ENCODE measurements around the gene BPGM. TPM values are rescaled to one million over a fixed set of nuclear protein-coding genes. Genes with fewer than 3 reads are reported as not detected.

The BPGM gene
- total and polyA plus RNA-seq, 2 experiments from 2014 or later, result 16.9 TPM

DNA sequence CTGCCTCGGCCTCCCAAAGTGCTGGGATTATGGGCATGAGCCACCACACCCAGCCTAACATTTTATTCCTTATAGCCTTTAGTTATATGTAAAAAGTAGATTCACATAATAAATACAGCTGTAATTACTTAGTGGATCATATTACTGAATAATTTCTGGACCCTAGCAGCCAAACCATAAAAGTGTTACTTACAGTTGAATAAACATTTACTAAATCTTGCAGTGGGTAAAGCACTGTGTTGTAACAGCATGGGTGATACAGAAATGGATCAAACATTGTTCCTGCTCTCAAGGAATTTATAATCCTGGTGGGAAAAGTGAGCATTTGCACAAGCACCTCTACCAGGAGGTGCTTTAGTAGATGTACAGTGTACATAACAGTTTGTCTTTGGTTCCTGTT, 25.0 kb downstream of the BPGM start (continued):
- no peak for TF ChIP-seq ZNF462 (CRISPR knock-in tag; IDR thresholded peaks at IDR 0.05)
- TF ChIP-seq ZNF114 (CRISPR knock-in tag; IDR thresholded peaks at IDR 0.05), result no peak
- TF ChIP-seq EZH2 (IDR thresholded peaks at IDR 0.05; ENCODE audit: low read depth, unreplicated experiment), result no peak

DNA sequence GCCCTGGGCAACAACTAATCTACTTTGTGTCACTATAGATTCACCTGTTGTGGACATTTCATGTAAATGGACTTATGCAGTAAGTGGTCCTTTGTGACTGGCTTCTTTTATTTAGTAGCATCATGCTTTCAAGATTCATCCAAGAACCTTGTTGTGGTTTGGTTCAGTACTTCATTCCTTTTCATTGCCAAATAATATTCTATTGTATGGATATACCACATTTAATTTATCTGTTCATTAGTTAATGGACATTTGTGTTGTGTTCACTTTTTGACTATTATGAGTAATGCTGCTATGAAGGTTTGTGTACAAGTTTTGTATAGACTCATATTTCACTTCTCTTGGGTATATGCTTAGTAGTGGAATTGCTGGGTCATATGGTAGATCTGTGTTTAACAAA, 27.8 kb downstream of the BPGM start:
- Mint-ChIP-seq H3K27me3 (ENCODE audit: insufficient read depth, low read depth, poor library complexity) (no peaks in the 10 kb centered on the region), H3K27ac (no peak overlapping the region), H3K36me3 (ENCODE audit: low read depth) (peaks cover 14% of the 10 kb centered on the region; the same call in 2 of the 3 replicates), H3K4me1 (peaks cover 14% of the 10 kb centered on the region), H3K4me3 (no peak overlapping the region), H3K9me3 (peaks cover 16% of the 10 kb centered on the region; the same call in 2 of the 3 replicates)
- Histone ChIP-seq H3K4me2 (no peak overlapping the region), H3K4me1 (ENCODE audit: insufficient read depth) (peaks cover 7% of the 10 kb centered on the region), H3K27ac (ENCODE audit: low read depth) (no peak overlapping the region), H3K79me2 (replicated peaks; ENCODE audit: insufficient read depth) (no peaks in the 10 kb centered on the region; the same call in 1 of the 2 replicates), H4K20me1 (replicated peaks; ENCODE audit: insufficient read depth) (no peaks in the 10 kb centered on the region; the same call in 1 of the 2 replicates), H3F3A (replicated peaks; ENCODE audit: low read depth) (no peaks in the 10 kb centered on the region), H3K27me3 (ENCODE audit: insufficient read depth) (no peaks in the 10 kb centered on the region), H2AFZ (no peak overlapping the region), H3K36me3 (ENCODE audit: insufficient read depth) (no peaks in the 10 kb centered on the region), H3K4me3 (no peak overlapping the region), H3K9me2 (ENCODE audit: insufficient read depth) (0 out of 2 replicates have a peak, but pooled peaks cover 3% of the 10 kb centered on the region)
- no peak for ATAC-seq
- no peak for DNase-seq (ENCODE audit: low spot score)
- TF ChIP-seq CTCF (conservative IDR thresholded peaks at IDR 0.05; ENCODE audit: low read depth in 2 of 2), result no peak
- no peak for TF ChIP-seq REST (IDR thresholded peaks at IDR 0.05; ENCODE audit: unreplicated experiment)
- TF ChIP-seq STAT1 (IDR thresholded peaks at IDR 0.05; ENCODE audit: unreplicated experiment), result no peak
